NCI-H2196 (cell line): Measurements from ENCODE around the gene RAB5A.
A peak's percentile ranks its signal among the peaks of the same experiment; 100 is the strongest.
"Not testable (repeated sequence)": the region's sequence is repeated elsewhere in the genome, so short reads cannot be mapped to it uniquely, and the experiment has no call there.

Experiments
- DNase-seq: peaks from one replicate; lab custom pipeline; 2025; ENCODE audit not compliant: unreplicated experiment; lab: John Stamatoyannopoulos, UW

Gene RAB5A

GRCh38 chr3:19947549-19948225, 790 bp downstream of the RAB5A start:
- peak; percentile 1 for DNase-seq

DNA sequence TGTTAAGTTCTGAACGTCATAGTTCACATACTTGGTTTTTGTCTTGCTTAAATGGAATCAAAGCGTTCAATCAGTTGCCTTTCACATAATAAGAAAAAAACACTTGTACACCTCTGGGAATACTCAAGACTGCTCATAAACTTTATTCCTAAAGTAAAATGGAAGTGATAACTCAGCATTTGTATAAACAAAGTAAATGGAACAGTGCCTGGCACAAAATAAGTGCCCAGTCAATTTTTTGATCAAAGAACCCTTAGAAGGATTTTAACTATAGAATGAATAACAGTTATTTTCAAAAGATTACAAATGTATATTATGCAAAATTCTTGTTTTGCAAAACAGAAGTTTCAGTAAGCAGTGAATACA, 1.3 kb downstream of the RAB5A start:
- no peak for DNase-seq

DNA sequence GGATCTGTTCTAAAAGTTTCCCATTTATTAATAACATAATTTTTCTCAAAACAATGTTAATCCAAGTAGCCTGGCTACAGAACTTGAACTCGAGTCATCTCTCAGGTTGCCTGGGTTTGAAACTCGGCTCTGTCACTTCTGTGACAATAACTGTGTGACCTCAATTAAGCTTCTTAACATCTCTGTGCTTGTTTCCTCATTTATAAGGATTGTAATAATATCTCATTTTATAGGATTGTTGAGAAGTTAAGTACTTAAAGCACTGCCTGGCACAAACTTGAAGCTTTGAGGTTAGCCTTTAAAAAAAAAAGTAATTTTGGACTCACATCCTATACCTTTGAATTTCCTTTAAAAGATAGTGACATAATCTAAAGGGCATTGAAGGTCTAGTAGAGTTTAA, 3.4 kb downstream of the RAB5A start:
- DNase-seq = no peak

- no peak for DNase-seq
Observed at GRCh38 chr3:19954676-19955075, 7.8 kb downstream of the RAB5A start.

DNA sequence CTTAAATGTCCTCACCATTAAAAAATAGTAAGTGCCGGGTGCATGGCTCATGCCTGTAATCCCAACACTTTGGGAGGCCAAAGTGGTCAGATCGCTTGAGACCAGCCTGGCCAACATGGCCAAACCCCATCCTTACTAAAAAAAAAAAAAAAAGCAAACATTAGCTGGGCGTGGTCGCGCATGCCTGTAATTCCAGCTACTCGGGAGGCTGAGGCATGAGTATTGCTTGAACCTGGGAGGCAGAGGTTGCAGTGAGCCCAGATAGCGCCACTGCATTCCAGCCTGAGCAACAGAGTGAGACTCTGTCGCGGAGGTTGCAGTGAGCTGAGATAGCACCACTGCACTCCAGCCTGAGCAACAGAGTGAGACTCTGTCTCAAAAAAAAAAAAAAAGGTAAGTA, 10.5 kb downstream of the RAB5A start:
- not testable (repeated sequence) for DNase-seq

- DNase-seq = no peak
Observed at GRCh38 chr3:19959505-19959904, 12.6 kb downstream of the RAB5A start.

DNA sequence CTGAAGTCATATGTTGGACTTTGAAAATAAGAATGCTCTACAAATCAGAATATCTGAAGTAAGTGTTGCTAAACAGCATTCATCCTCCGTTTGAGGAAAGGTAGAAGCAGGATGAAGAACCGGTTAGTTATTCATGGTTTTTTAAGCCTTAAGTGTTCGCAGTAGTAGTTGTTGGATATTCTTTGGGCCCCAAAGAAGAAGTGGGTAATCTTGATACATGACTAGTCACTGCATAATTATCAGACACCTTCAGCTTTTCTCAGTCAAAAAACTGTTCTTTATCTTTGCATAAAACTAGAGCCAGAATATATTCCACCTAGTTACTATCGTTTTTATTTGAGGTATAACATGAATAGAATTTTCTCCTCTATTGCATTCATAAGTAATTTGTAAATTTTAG, 13.8 kb downstream of the RAB5A start:
- DNase-seq = no peak

DNA sequence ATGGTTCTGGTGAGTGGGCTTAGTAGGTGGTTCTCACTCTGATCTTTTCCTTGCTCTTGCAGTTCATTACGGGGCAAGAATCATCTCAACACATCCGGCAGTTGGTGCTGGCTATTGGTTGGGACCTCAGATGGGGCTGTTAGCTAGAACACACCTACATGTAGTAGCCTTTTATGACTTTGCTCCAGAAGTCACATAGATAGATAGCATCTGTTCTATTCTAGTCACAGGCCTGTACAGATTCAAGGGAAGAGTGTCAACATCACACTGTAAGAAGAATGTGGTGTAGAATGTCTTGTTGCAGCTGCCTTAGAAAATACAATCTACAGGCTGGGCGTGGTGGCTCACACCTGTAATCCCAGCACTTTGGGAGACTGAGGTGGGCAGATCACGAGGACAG, 15.1 kb downstream of the RAB5A start:
- no peak for DNase-seq

- DNase-seq = no peak
Observed at GRCh38 chr3:19967208-19967607, 20.3 kb downstream of the RAB5A start.

- no peak for DNase-seq
Observed at GRCh38 chr3:19967812-19968211, 20.9 kb downstream of the RAB5A start.

GRCh38 chr3:19970327-19970726, 23.4 kb downstream of the RAB5A start:
- no peak for DNase-seq

- DNase-seq = no peak
Observed at GRCh38 chr3:19972054-19972453, 25.2 kb downstream of the RAB5A start.

GRCh38 chr3:19988904-19989303, 42.0 kb downstream of the RAB5A start:
- DNase-seq = not testable (repeated sequence)

DNA sequence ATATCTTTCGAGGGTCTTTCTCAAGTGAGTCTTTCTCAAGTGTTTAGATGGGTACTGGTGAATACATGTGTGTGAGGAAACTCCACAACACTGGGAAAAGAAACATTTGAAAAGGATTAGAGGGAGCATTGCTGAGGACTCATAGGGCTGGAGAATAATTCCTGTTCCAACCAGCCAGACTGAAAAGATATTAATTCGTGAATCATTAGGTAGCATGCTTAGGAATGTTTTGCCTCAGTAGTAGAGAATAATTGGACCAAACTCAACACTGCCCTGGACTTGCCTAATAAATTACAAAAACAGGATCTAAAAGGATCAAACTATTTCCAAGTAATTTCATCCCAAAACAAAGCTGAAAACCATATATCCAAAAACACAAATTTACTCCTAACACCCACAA, 47.9 kb downstream of the RAB5A start:
- DNase-seq = no peak

- DNase-seq = no peak
Observed at GRCh38 chr3:19997502-19997901, 50.6 kb downstream of the RAB5A start.

- no peak for DNase-seq
Observed at GRCh38 chr3:20001932-20002331, 55.0 kb downstream of the RAB5A start.

DNA sequence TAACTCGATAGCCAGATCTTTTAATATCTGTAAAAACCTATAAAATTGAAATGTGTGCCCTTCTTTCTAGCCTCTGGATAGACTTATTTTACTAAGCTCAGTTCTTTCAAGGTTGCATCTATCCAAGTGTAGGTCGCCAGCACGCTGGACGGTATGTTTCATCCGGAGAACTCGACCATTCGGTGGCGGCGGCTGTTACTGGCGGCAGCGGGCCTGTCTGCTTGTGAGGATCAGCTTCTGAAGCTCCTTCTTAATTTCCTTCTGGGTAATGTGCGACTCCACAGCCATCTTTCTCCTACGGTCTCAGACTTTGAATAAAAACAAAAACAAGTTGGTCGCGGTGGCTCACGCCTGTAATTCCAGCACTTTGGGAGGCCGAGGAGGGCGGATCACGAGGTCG, 61.1 kb downstream of the RAB5A start:
- no peak for DNase-seq

DNA sequence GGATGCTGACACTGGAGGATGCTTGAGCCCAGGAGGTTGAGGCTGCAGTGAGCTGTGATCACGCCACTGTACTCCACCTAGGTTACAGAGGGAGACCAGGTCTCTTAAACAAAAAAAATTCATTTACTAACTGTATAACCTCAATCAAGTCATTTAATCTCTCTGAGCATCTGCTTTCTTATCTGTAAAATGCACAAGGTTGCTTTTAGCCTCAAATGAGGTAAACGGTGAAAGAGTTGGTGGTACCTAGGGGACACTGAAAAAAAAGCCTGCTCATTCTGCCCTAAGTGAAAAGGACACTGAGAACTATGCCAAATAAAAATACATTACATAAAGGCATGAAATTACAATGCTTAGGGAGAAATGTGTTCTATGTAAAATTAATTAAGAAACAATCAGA, 61.7 kb downstream of the RAB5A start:
- no peak for DNase-seq

DNA sequence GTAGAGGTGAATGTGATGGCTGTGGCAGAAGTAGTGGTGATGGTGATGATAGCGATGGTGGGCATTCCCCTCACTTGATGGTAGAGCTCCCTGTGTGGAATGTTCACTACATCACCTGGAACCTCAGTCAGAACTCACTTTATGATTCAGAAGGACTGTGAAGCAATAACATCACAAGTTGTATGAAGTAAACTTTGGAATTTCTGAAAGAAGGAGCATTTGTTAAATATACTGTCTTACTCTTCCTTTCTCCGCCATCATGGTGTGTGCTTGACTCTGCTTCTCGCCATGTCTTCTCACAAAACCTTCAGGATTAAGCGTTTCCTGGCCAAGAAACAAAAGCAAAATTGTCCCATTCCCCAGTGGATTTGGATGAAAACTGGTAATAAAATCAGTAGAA, 65.3 kb downstream of the RAB5A start, which contains the start of gene PP2D1:
Gene PP2D1, minus strand, starts transcription at position 101 of the 400 bp plus-strand sequence. CDS start 192 bp downstream, outside the sequence.
- no peak for DNase-seq

GRCh38 chr3:20013396-20013795, 66.5 kb downstream of the RAB5A start:
- no peak for DNase-seq

DNA sequence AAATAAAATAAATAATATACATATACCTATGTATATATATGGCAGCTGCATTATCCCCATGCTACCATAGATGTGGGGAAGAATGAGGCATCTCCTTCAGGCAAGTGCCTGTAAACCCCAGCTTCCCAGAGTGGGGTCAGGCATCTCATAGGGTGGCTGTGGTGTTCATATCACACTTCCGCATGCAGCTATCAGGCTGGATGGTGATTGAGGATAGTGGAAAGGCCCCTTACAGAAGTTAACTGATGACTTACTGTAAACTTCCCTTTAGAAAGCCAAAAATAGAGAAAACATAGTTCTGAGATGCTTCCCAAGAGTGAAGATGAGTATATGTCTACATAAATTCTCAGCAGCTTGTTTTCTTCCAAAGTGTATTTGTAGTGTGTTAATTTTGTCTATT, 68.6 kb downstream of the RAB5A start:
- DNase-seq = no peak

DNA sequence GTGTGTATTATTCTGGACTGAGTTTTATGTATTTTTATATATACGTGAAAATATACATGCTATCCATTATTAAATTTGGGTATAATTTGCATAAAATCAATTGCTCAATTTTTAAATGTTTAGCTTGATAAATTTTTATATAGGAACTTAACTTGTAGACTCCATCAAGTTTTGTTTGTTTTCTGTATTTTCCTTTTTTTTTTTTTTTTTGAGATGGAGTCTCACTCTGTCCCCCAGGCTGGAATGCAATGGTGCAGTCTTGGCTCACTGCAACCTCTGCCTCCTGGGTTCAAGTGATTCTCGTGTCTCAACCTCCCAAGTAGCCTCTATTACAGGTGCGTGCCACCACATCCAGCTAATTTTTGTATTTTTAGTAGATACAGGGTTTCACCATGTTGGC, 69.2 kb downstream of the RAB5A start:
- not testable (repeated sequence) for DNase-seq

- no peak for DNase-seq
Observed at GRCh38 chr3:20022954-20023622, 76.2 kb downstream of the RAB5A start.
